OCI-LY7 (cell line): ENCODE measurements around the gene DIPK1B.

ENCODE experiments used
- CTCF ChIP-seq: fragments of 200-600 bp; sonication (generic); conservative IDR thresholded peaks from 2 replicates; pipeline ENCODE4 v1.5.1; 2014; ENCODE audit warnings: mild to moderate bottlenecking, antibody characterized with exemption, low read length, moderate library complexity, mixed read lengths
- EZH2phosphoT487 ChIP-seq: fragments of 200-600 bp; sonication (generic); IDR thresholded peaks from 2 replicates; pipeline ENCODE4 v1.6.1; 2018; ENCODE audit warnings: low read depth, borderline replicate concordance, mild to moderate bottlenecking, mixed run types, antibody characterized with exemption, low read length, moderate library complexity, mixed read lengths

- TF ChIP-seq CTCF (no peak), EZH2phosphoT487 (no peak)
Measured at GRCh38 chr9:136756836-136757235, 44.5 kb downstream of the DIPK1B start.
